Muscle of arm (tissue), 12 donors: ENCODE measurements around the gene P2RY2. TPM values are rescaled to one million over a fixed set of nuclear protein-coding genes. Genes with fewer than 3 reads are reported as not detected.
"Not testable (repeated sequence)": the region's sequence is repeated elsewhere in the genome, so short reads cannot be mapped to it uniquely, and the experiment has no call there.

Experiments used
- DNase-seq: peaks from one replicate; pipeline ENCODE4 v3.0.0-alpha.2; 2013
- polyA plus RNA-seq, 12 donors: library from polyadenylated mRNA; unstranded; fragments of 120-200 nt; gene quantifications; one replicate each; pipeline ENCODE4 v1.2.1, GENCODE V29; 2013; ENCODE audit not compliant: insufficient read length in 12 of 12

Gene P2RY2
- polyA plus RNA-seq, 12 donors: 0.52 to 4.1 (median 2.0) TPM; not detected in 2

DNA sequence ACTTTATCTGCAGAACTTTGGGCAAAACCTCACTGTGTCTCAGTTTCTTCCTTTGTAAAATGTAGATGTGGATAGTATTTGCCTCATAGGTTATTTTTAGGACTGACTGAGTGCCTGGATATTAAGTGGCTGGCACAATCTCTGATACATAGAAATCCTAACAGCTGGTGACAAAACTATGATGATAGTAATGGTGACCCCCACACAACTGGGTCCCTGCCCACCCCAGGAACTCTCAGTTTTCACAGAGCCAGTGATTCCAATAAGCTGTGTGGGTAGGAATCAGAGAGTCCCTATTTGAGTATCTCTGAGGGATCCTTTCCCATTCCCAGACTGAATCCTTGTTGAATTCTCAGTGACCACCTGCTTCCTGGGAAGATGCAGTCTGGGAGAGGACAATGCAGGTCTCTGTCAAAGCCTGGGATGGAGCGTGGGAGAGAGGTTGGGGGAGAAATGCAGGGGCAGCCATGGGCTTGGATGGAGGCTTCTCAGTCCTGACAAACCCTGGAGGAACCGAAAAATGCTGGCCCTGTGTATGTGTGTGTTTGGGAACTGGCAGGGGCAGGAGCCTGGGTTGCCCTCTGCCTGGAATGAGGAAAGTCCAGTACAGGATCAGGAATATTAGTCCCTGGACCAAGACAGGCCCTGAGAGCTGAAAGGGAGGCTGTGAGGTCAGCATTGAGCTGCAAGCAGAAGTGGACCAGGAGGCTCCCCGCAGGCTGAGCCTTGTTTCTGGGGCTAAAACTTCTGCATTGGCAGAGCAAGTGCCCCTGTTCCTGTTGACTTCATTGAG lies 48.0 kb downstream of the P2RY2 start:
- no peak for DNase-seq

DNA sequence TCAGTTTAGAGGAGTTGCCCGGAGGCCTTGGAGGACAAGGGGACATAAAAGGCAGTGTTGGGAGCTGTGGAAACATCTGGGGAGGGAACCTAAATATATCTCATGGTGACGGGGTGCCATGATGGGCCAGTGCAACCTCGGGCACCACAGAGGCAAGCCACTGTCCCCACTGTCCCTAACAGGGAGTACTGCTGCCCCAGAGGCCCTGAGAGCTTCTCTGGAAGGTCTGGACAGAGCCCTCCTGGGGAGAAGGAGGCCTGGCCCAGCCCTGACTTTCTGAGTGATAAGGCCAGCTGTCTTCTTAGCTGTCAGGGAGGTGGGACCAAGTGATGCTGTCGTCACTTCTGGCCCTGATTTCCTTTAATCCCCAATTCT lies 48.6 kb downstream of the P2RY2 start:
- no peak for DNase-seq

- DNase-seq: no peak
These were observed 49.2 kb downstream of the P2RY2 start for GRCh38 chr11:73267122-73267846.

GRCh38 chr11:73267906-73268540 lies 49.9 kb downstream of the P2RY2 start:
- DNase-seq: no peak

GRCh38 chr11:73268671-73269271 lies 50.7 kb downstream of the P2RY2 start:
- no peak for DNase-seq

- DNase-seq: no peak
These were observed 51.5 kb downstream of the P2RY2 start for GRCh38 chr11:73269459-73270015.

GRCh38 chr11:73270016-73270854 lies 52.2 kb downstream of the P2RY2 start:
- no peak for DNase-seq

DNA sequence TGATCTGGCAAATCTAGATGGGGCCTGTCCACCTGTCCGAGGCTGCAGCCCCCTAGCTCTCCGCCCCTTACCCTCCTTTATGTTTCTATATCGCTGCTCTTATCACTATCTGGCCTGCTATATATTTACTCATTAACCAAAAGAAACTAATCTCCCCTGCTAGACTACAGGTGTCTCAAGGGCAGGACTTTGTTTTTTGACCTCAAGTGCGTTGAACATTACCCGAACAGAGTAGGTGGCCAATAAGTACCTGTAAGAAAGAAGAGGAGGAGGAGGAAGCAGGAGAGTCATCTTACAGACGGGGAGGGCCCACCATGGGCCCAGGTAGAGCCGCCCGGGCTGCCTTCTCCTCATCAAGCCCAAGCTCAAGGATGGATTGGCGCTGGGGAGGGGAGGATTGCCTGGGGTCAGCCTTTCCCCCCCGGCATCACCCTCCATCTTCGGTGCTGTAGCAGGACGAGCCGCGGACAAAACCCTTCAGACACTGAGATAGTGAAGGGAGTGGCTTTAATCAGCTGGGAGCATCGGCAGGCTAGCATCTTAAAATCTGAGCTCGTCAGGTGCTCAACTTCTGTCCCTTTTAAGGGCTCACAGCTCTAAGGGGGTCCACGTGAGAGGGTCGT lies 52.9 kb downstream of the P2RY2 start:
- no peak for DNase-seq

DNA sequence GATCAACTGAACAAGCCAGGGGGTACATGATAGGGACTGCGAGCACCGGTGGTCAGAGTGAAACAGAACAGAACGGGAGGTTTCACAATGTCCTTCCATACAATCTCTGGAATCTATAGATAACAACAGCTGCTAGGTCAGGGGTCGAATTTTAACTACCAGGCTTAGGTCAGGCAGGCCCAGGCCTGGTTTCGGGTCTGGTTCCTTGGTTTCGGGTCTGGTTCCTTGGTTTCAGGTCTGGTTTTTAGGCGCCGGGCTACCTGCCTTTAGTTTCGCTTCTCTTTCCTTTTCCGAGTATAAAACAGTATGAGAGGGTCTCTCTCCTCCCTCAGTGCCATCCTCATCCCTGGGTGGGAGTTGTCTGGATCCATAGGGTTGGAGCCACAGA lies 53.4 kb downstream of the P2RY2 start:
- DNase-seq: not testable (repeated sequence)

- no peak for DNase-seq
These were observed 54.0 kb downstream of the P2RY2 start, which contains the start of gene P2RY6 for GRCh38 chr11:73271936-73272679. Gene P2RY6, plus strand, starts transcription at chr11:73272338. Its CDS starts 24,181 bp downstream, at chr11:73296519.

DNA sequence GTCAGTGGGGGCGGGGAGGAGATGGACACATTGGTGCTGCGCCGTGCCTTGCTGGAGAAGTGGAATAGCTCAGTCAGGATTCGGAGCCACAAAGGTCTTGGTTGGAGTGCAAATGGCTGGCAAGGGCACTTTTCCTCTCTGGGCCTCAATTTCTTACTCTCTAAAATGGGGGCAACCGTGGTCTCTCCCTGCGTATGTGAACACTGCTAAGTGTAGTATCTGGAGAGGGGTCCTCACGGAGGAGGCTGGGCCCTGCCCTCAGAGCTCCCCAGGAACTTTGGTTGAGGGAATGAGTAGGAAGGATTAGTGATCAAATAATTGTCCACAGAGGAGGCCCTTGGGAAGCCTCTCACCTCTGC lies 54.6 kb downstream of the P2RY2 start:
- DNase-seq: no peak

DNA sequence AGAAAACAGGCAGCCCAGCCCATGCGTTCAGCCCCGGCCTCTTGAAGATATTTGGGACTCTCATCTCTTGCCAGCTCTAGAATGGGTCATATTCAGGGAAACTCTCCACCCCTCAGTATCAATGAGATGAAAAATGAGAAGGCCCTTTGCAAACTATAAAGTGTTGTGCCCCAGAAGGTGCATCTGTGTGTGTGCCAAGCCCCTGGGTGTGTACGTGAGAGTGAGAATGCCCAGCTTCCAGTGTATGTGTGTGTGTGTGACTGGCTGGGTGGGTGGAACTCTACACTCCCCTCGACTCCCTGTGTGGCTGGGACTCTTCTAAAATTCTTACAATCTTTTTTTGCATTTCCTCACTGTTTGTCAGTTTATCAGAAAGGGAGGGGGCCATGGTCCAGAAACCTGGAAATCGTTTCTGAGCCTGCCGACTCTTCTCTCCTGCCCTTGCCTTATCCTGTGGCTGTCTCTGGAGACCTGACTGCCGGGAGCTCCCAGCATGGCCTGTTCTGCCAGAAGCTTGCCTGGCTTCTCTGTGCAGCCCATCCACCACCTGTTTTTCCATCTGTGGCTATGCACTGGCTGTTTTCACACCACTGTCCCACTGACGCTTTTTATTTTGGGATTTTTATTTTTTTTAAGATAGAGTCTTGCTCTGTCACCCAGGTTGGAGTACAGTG lies 55.3 kb downstream of the P2RY2 start:
- no peak for DNase-seq

DNA sequence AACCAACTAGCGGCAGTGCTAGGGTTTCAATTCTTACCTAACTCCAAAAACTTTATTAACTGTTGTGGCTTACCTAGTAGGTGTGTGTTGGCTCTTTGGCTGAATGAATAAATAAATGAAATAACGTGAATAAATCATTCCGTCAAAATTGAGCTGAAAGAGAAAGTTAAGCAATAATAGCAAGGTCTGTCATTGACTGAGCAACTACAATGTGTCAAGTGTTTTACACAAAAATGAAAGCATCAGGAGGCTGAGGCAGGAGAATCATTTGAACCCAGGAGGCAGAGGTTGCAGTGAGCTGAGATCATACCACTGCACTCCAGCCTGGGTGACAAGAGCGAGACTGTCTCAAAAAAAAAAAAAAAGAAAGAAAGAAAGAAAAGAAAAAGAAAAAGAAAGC lies 56.1 kb downstream of the P2RY2 start:
- not testable (repeated sequence) for DNase-seq

DNA sequence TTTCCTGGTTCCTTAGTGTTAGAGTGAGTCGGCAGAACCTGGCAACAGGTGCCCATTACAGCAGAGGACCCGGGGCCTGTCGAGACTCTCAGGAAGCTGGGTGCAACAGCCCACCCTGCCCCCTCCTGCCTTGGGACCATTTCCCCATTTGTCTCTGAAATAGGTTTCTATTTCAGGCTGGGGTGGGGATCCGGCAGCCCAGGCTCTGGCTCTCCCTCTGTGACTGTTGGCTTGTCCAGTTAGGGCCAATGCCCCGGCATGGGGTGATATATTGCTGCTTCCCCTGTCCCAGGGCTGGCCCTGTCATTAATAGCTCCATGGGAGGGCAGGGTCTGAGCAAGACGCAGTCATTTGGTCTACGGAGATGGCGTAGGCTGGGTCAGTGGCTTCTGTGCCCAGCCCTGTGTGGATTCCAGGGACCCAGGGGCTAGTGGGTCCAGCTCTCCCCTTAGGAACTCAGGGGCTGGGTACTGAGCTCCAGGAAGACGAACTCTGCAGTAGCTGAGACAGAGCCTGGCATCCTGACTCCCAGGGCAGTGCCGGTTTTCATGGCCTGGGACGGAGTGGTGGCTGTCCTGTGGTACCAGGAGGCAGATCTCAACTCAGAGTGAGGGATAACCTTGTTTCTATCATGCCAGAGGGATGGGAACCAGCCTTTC lies 56.8 kb downstream of the P2RY2 start:
- DNase-seq: no peak

GRCh38 chr11:73275381-73275750 lies 57.3 kb downstream of the P2RY2 start:
- no peak for DNase-seq

DNA sequence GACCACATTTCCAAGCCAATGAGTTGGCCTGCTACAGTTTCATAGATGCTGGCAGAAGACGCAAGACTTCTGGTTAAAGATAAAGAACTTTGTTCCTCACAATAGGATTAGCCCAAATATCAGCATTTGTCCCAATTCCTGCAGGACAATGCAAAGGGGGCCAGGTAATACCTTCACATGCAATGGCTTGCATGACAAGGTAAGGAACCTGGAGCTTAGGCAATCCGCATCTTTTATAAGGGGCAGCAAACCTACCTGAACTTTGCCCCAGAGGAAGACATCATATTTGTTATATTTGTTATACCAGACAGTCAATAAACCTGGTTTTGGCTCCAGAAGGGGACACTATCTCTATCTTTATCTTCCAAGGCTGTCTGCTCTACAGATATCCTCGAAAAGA lies 59.4 kb downstream of the P2RY2 start:
- no peak for DNase-seq

GRCh38 chr11:73280626-73281025 lies 62.5 kb downstream of the P2RY2 start:
- DNase-seq: no peak

DNA sequence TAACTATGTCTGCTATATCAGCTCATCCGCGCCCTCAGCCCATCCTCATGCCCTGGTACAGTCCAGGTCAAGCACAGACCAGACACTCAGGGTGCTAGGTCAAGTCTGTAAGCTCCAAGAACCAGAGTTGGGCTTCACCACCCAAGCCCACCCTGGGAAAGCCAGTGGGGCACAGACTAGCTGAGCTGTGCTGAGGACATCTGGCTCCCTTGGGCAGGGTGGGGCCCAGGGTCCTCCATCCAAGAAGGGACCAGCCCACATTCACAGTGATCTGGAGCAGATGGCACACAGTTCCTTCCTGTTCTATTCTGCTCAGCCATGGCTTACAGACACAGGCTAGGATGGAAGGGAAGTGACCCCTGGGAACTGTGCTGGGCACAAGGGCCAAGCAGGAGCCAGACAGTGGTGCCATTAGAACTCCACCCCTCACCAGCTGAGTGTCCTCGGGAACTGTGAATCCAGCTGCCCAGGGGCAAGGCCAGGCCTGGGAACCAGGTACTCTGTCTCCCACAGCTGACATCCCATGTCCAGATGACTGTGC lies 63.2 kb downstream of the P2RY2 start:
- no peak for DNase-seq
